WTC11 (cell line): Measurements from ENCODE around the gene CAPN12. TPM values are rescaled to one million over a fixed set of nuclear protein-coding genes. Genes with fewer than 3 reads are reported as not detected.
"Not testable (repeated sequence)": the region's sequence is repeated elsewhere in the genome, so short reads cannot be mapped to it uniquely, and the experiment has no call there.

Source experiments
- ATAC-seq: fragments of 200-7000 bp; cut with Tn5 transposase; 2 replicates; pipeline ENCODE4 v1.10.0; 2021; ENCODE audit warnings: mild to moderate bottlenecking, moderate library complexity
- CTCF ChIA-PET: fragments of 300-600 bp; sonication (Branson Sonifier 250); formaldehyde crosslinking; loops from one replicate; lab custom pipeline; 2021; ENCODE audit warnings: antibody characterized with exemption; lab: Charles Lee
- POLR2A ChIA-PET: fragments of 350-600 bp; sonication (Branson Sonifier 250); formaldehyde crosslinking; loops from one replicate; lab custom pipeline; 2021; ENCODE audit warnings: antibody characterized with exemption; lab: Charles Lee
- DNase-seq: peaks from one replicate; pipeline ENCODE4 v3.0.0; 2021; ENCODE audit warnings: low spot score
- H3K27ac Mint-ChIP-seq: 2 replicates; pipeline ENCODE4 v1.8.0; 2021; ENCODE audit warnings: mixed read lengths
- H3K27me3 Mint-ChIP-seq: 2 replicates; pipeline ENCODE4 v1.8.0; 2021; ENCODE audit warnings: low read depth, mild to moderate bottlenecking, moderate library complexity, mixed read lengths
- H3K36me3 Mint-ChIP-seq: 2 replicates; pipeline ENCODE4 v1.8.0; 2021; ENCODE audit warnings: mixed read lengths
- H3K4me1 Mint-ChIP-seq: 2 replicates; pipeline ENCODE4 v1.8.0; 2022; ENCODE audit warnings: mixed read lengths
- H3K4me3 Mint-ChIP-seq: 2 replicates; pipeline ENCODE4 v1.8.0; 2021; ENCODE audit warnings: mild to moderate bottlenecking, moderate library complexity, mixed read lengths
- H3K9me3 Mint-ChIP-seq: 2 replicates; pipeline ENCODE4 v1.8.0; 2021; ENCODE audit warnings: mixed read lengths
- ERG ChIP-seq: fragments of 250-450 bp; sonication (Bioruptor Pico); IDR thresholded peaks from 2 replicates; pipeline ENCODE4 v1.8.0; 2021; ENCODE audit warnings: mild to moderate bottlenecking
- GABPB1 ChIP-seq: sonication (generic); formaldehyde crosslinking; IDR thresholded peaks from 2 replicates; pipeline ENCODE4 v1.8.1; 2023; ENCODE audit warnings: mild to moderate bottlenecking, missing genetic modification reagents
- GRHL2 ChIP-seq: fragments of 250-450 bp; sonication (Bioruptor Pico); IDR thresholded peaks from 2 replicates; pipeline ENCODE4 v1.8.0; 2022; ENCODE audit warnings: mild to moderate bottlenecking, moderate library complexity; ENCODE audit not compliant: insufficient replicate concordance, severe bottlenecking
- MLX ChIP-seq: sonication (generic); formaldehyde crosslinking; IDR thresholded peaks from 2 replicates; pipeline ENCODE4 v1.8.1; 2023; ENCODE audit warnings: mild to moderate bottlenecking, missing genetic modification reagents, moderate library complexity
- NFE2L1 ChIP-seq: sonication (generic); formaldehyde crosslinking; IDR thresholded peaks from 2 replicates; pipeline ENCODE4 v1.8.1; 2023; ENCODE audit warnings: missing genetic modification reagents
- NFYB ChIP-seq: sonication (generic); formaldehyde crosslinking; conservative IDR thresholded peaks from 2 replicates; pipeline ENCODE4 v1.8.0; 2022; ENCODE audit warnings: low read depth, missing genetic modification reagents
- NR1H2 ChIP-seq: sonication (generic); formaldehyde crosslinking; IDR thresholded peaks from 2 replicates; pipeline ENCODE4 v1.9.0; 2021; ENCODE audit warnings: mild to moderate bottlenecking, moderate library complexity, missing genetic modification reagents
- PRDM15 ChIP-seq: sonication (generic); formaldehyde crosslinking; IDR thresholded peaks from 2 replicates; pipeline ENCODE4 v1.8.0; 2022; ENCODE audit warnings: missing genetic modification reagents
- ZNF138 ChIP-seq: sonication (generic); formaldehyde crosslinking; conservative IDR thresholded peaks from 2 replicates; pipeline ENCODE4 v1.8.1; 2022; ENCODE audit warnings: mild to moderate bottlenecking, moderate library complexity, missing genetic modification reagents
- ZNF671 ChIP-seq: fragments of 250-450 bp; sonication (Bioruptor Pico); IDR thresholded peaks from 2 replicates; pipeline ENCODE4 v1.8.0; 2021; ENCODE audit warnings: mild to moderate bottlenecking
- total RNA-seq: library from RNA; stranded (reverse); gene quantifications from 3 replicates; pipeline ENCODE4 v1.2.3, GENCODE V29; 2021
- TF ChIP-seq, protein P1 (sequence below): fragments of 250-450 bp; sonication (Bioruptor Pico); IDR thresholded peaks from 2 replicates; pipeline ENCODE4 v1.9.0; 2021; ENCODE audit warnings: mild to moderate bottlenecking
- TF ChIP-seq, protein P2 (sequence below): sonication (generic); formaldehyde crosslinking; IDR thresholded peaks from 2 replicates; pipeline ENCODE4 v1.8.0; 2022; ENCODE audit warnings: mild to moderate bottlenecking, missing genetic modification reagents

The CAPN12 gene
- total RNA-seq, 1 experiment from 2014 or later = 9.6 TPM

GRCh38 chr19:38792250-38793111 lies 48.2 kb upstream of the CAPN12 start:
- Mint-ChIP-seq H3K27me3 (peaks cover 23% of the 10 kb centered on the region), H3K4me3 (peak overlapping the region; percentile 54), H3K9me3 (peaks cover 8% of the 10 kb centered on the region; the same call in 1 of the 2 replicates), H3K4me1 (peaks cover 8% of the 10 kb centered on the region), H3K27ac (no peak overlapping the region), H3K36me3 (no peaks in the 10 kb centered on the region)
- TF ChIP-seq GABPB1 (CRISPR knock-in tag) = no peak
- no peak for TF ChIP-seq ZNF138 (CRISPR knock-in tag)
- no peak for TF ChIP-seq MLX
- peak; percentile 89 for TF ChIP-seq PRDM15
- ChIA-PET CTCF (interaction anchor here (0.6 to 1.5 kb wide), 23 partner anchors 15 to 407 kb away, joined by 3 to 15 read pairs (median 3); partner anchors contain the start of genes ECH1, FAM98C, LGALS7 and MRPS12), POLR2A (interaction anchor here (0.6 to 1.0 kb wide), 2 partner anchors 18 to 56 kb away, joined by 3 to 4 read pairs; no protein-coding TSS in a partner anchor)
- DNase-seq (peak; percentile 82), ATAC-seq (peak; percentile 57)

DNA sequence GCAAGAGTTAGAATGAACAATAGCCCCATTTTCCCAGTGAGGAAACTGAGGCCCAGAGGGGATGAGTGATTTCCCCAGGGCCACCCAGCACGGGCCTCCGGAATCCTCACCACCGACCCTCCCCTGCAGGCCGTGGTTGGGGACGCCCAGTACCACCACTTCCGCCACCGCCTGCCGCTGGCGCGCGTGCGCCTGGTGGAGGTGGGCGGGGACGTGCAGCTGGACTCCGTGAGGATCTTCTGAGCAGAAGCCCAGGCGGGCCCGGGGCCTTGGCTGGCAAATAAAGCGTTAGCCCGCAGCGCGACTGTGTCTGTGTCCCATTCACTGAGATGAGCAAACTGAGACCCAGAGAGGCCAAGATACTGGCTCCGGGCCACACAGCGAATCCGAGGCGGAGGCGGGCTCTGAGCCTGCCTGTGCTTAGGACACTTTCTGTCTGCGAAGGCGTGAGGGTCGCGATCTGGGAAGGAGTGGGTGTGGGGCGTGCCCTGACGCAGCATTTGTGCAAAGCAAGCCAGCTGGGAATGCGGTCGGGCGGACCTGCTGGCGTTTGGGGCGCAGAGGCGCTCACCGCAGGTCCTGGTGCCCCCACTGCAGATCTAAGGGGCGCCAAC lies 47.3 kb upstream of the CAPN12 start:
- peaks cover 23% of the 10 kb centered on the region for H3K27me3 Mint-ChIP-seq
- H3K36me3 Mint-ChIP-seq, H3K4me1 Mint-ChIP-seq, DNase-seq, H3K27ac Mint-ChIP-seq, POLR2A ChIA-PET, H3K4me3 Mint-ChIP-seq, H3K9me3 Mint-ChIP-seq: not testable (repeated sequence)
- CTCF ChIA-PET = interaction anchor here (1.5 kb wide), 1 partner anchor 86 kb away, joined by 3 read pairs; the partner anchor contains the start of gene RINL
- peak; percentile 77 for ATAC-seq

DNA sequence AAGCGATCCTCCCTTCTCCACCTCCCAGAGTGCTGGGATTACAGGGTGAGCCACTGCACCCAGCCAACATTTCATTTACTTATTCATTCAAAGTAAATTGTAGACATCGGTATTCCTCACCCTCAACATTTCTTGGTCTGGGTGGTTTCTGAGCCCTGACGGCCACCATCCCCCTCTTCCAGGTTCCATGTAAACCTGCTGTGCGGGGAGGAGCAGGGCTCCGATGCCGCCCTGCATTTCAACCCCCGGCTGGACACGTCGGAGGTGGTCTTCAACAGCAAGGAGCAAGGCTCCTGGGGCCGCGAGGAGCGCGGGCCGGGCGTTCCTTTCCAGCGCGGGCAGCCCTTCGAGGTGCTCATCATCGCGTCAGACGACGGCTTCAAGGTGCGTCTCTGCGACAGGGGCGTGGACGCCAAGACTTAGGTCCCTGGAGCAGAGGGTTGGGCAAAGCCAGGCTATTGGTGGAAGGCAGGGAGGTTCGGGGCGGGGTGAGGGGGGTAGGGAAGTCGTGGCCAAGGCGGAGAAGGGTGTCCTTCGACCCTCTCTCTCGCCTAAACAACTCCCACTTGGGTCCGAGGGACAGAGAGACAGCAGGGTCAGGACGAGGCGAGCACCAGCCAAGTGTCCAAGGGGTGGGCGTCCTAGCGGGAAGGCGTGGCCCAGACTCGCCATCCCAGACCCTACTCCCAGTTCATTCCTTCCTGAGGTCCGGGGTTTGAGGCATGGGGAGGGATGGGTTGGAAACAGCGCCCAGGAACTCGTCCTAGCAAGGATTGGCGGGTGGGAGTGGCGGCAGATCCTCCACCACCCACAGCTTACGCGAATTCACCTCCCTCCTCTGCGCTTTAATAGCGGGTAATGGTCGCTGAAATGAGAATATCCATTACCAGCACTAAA lies 46.5 kb upstream of the CAPN12 start:
- H3K4me3 Mint-ChIP-seq = peak overlapping the region; percentile 42
- H3K36me3 Mint-ChIP-seq, H3K9me3 Mint-ChIP-seq, H3K27ac Mint-ChIP-seq, CTCF ChIA-PET, H3K4me1 Mint-ChIP-seq, POLR2A ChIA-PET: not testable (repeated sequence)
- peaks cover 24% of the 10 kb centered on the region for H3K27me3 Mint-ChIP-seq
- peak; percentile 31 for DNase-seq
- peak; percentile 62 for ATAC-seq

DNA sequence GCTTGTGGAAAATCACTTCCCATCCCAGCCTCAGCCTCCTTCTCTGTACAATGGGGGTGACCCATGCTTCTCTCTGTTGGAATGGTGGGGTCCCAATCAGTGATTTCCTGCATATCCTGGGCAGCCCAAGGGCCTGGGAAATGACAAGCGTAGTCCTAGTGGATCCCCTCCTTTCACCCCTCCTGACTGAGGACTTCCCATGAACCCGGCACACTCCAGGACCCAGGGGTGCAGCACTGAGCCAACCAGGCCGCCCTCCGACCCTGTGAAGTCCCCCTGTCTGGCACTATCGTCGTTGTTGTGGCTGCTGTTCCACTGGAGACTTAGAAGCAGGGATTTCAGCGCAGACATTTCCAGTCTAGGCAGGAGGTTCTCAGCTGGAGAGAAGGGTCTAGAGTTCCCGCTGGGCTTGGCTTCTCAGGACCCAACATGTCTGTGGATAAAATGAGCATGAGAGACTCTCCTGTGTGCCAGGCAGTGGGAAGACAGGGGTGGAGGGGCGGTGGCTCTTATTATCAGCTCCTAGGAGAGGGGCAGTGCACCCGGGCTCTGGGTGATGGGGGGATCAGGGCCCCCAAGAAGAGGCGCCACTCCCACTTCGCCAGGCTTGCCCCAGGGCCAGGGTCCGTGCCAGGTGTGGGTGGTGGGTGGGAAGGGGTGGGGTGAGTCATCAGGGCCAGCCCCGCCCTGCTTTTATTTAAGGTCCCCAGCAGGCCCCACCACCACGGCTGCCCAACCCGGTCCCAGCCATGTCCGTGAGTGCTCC lies 44.4 kb upstream of the CAPN12 start, which contains the start of gene LGALS7B:
Gene LGALS7B, plus strand, starts transcription at position 723 of the 766 bp plus-strand sequence. Its CDS starts 27 bp downstream, at position 750.
- ATAC-seq (no peak), DNase-seq (no peak)
- ChIA-PET CTCF (interaction anchor here (2.9 kb wide), 1 partner anchor 19 kb away, joined by 26 read pairs; no protein-coding TSS in a partner anchor), POLR2A (no interaction called here)
- Mint-ChIP-seq H3K9me3 (no peaks in the 10 kb centered on the region), H3K4me1 (peaks cover 8% of the 10 kb centered on the region), H3K4me3 (no peak within 1 kb of the TSS), H3K27ac (no peak within 1 kb of the TSS), H3K36me3 (no peaks in the 10 kb centered on the region), H3K27me3 (peaks cover 23% of the 10 kb centered on the region)
- no peak for TF ChIP-seq NR1H2 (CRISPR knock-in tag)
- TF ChIP-seq GRHL2 (CRISPR knock-in tag) = no peak
- TF ChIP-seq ERG (CRISPR knock-in tag) = no peak
- no peak for TF ChIP-seq NFYB (CRISPR knock-in tag)
- TF ChIP-seq NFE2L1 (CRISPR knock-in tag) = no peak
- no peak for TF ChIP-seq ZNF671 (CRISPR knock-in tag)
- TF ChIP-seq, protein P1, sequence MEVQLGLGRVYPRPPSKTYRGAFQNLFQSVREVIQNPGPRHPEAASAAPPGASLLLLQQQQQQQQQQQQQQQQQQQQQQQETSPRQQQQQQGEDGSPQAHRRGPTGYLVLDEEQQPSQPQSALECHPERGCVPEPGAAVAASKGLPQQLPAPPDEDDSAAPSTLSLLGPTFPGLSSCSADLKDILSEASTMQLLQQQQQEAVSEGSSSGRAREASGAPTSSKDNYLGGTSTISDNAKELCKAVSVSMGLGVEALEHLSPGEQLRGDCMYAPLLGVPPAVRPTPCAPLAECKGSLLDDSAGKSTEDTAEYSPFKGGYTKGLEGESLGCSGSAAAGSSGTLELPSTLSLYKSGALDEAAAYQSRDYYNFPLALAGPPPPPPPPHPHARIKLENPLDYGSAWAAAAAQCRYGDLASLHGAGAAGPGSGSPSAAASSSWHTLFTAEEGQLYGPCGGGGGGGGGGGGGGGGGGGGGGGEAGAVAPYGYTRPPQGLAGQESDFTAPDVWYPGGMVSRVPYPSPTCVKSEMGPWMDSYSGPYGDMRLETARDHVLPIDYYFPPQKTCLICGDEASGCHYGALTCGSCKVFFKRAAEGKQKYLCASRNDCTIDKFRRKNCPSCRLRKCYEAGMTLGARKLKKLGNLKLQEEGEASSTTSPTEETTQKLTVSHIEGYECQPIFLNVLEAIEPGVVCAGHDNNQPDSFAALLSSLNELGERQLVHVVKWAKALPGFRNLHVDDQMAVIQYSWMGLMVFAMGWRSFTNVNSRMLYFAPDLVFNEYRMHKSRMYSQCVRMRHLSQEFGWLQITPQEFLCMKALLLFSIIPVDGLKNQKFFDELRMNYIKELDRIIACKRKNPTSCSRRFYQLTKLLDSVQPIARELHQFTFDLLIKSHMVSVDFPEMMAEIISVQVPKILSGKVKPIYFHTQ (CRISPR knock-in tag) = no peak
- no peak for TF ChIP-seq MLX
- TF ChIP-seq, protein P2, sequence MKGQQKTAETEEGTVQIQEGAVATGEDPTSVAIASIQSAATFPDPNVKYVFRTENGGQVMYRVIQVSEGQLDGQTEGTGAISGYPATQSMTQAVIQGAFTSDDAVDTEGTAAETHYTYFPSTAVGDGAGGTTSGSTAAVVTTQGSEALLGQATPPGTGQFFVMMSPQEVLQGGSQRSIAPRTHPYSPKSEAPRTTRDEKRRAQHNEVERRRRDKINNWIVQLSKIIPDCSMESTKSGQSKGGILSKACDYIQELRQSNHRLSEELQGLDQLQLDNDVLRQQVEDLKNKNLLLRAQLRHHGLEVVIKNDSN (CRISPR knock-in tag) = no peak
